ENCODE measurements around the gene SMO.
A peak's percentile ranks its signal among the peaks of the same experiment; 100 is the strongest.
"Not testable (repeated sequence)": the region's sequence is repeated elsewhere in the genome, so short reads cannot be mapped to it uniquely, and the experiment has no call there.

The SMO gene

GRCh38 chr7:129169686-129170440, 18.6 kb upstream of the SMO start:
- no peak for DNase-seq

- DNase-seq = no peak
These were observed 17.9 kb upstream of the SMO start for GRCh38 chr7:129170441-129171021.

GRCh38 chr7:129173861-129174260, 14.6 kb upstream of the SMO start:
- not testable (repeated sequence) for DNase-seq

- peak; percentile 14 for DNase-seq
These were observed 11.3 kb upstream of the SMO start for GRCh38 chr7:129176916-129177710.

GRCh38 chr7:129184981-129185670, 3.3 kb upstream of the SMO start:
- DNase-seq = no peak

- no peak for DNase-seq
These were observed 1.6 kb upstream of the SMO start for GRCh38 chr7:129186749-129187260.

- DNase-seq = no peak
These were observed 607 bp upstream of the SMO start for GRCh38 chr7:129187681-129188371.

GRCh38 chr7:129188892-129189660, 643 bp downstream of the SMO start:
- no peak for DNase-seq

- no peak for DNase-seq
These were observed 1.4 kb downstream of the SMO start for GRCh38 chr7:129189661-129190310.

GRCh38 chr7:129191272-129191671, 2.8 kb downstream of the SMO start:
- DNase-seq = no peak

- DNase-seq = no peak
These were observed 5.5 kb downstream of the SMO start for GRCh38 chr7:129193892-129194291.

GRCh38 chr7:129197771-129198170, 9.3 kb downstream of the SMO start:
- DNase-seq = no peak

GRCh38 chr7:129199406-129199805, 11.0 kb downstream of the SMO start:
- DNase-seq = no peak

GRCh38 chr7:129202058-129202777, 13.8 kb downstream of the SMO start:
- no peak for DNase-seq

GRCh38 chr7:129203050-129203741, 14.8 kb downstream of the SMO start:
- no peak for DNase-seq

GRCh38 chr7:129205126-129205818, 16.8 kb downstream of the SMO start:
- DNase-seq = no peak

GRCh38 chr7:129205987-129206785, 17.8 kb downstream of the SMO start:
- no peak for DNase-seq

GRCh38 chr7:129208667-129209066, 20.2 kb downstream of the SMO start:
- DNase-seq = no peak

Measured in NCI-H1694 treated with DMSO at 0.1 percent for 48 hours (cell line).